NCI-H2227 (cell line): ENCODE measurements around the gene PRRT4.

Source experiments
- DNase-seq: peaks from one replicate; lab custom pipeline; 2025; ENCODE audit not compliant: unreplicated experiment; lab: John Stamatoyannopoulos, UW

Gene PRRT4

GRCh38 chr7:128361411-128362379 is at the start of gene PRRT4:
Gene PRRT4, minus strand, starts transcription at chr7:128361690.
- peak; percentile 66 for DNase-seq

GRCh38 chr7:128410451-128410753 is 48.9 kb upstream of the PRRT4 start:
- DNase-seq: no peak

- peak; percentile 90 for DNase-seq
These were observed 48.3 kb upstream of the PRRT4 start, which contains the start of gene IMPDH1 for GRCh38 chr7:128409596-128410450. Gene IMPDH1, minus strand, starts transcription at chr7:128409982. Its CDS starts 81 bp downstream, at chr7:128409901.

- DNase-seq: peak; percentile 57
These were observed 47.5 kb upstream of the PRRT4 start for GRCh38 chr7:128408709-128409595.

- DNase-seq: peak; percentile 30
These were observed 46.5 kb upstream of the PRRT4 start for GRCh38 chr7:128407751-128408708.

GRCh38 chr7:128407233-128407589 is 45.7 kb upstream of the PRRT4 start:
- no peak for DNase-seq

- no peak for DNase-seq
These were observed 45.1 kb upstream of the PRRT4 start for GRCh38 chr7:128406314-128407232.

GRCh38 chr7:128405471-128406313 is 44.2 kb upstream of the PRRT4 start:
- DNase-seq: peak; percentile 79

- DNase-seq: no peak
These were observed 43.5 kb upstream of the PRRT4 start for GRCh38 chr7:128404886-128405470.

- no peak for DNase-seq
These were observed 42.7 kb upstream of the PRRT4 start for GRCh38 chr7:128404143-128404681.

GRCh38 chr7:128403676-128404075 is 42.2 kb upstream of the PRRT4 start:
- DNase-seq: no peak

GRCh38 chr7:128402356-128402755 is 40.9 kb upstream of the PRRT4 start:
- no peak for DNase-seq

GRCh38 chr7:128400566-128400965 is 39.1 kb upstream of the PRRT4 start:
- no peak for DNase-seq

- DNase-seq: no peak
These were observed 38.5 kb upstream of the PRRT4 start for GRCh38 chr7:128399991-128400390.

- no peak for DNase-seq
These were observed 37.3 kb upstream of the PRRT4 start for GRCh38 chr7:128398841-128399135.

GRCh38 chr7:128398016-128398840 is 36.7 kb upstream of the PRRT4 start:
- peak; percentile 69 for DNase-seq
